Kidney epithelial cell (primary cell): ENCODE measurements around the gene PTPRF. TPM values are rescaled to one million over a fixed set of nuclear protein-coding genes. Genes with fewer than 3 reads are reported as not detected.

Experiments
- DNase-seq: peaks from one replicate; pipeline ENCODE4 v3.0.0-alpha.2; 2010; ENCODE audit warnings: low read depth
- H3K27me3 ChIP-seq: 2 replicates; pipeline ENCODE4 v1.6.0; 2011; ENCODE audit warnings: low read length; ENCODE audit not compliant: control insufficient read depth, insufficient read depth
- H3K36me3 ChIP-seq: 2 replicates; pipeline ENCODE4 v1.5.1; 2011; ENCODE audit warnings: low read length; ENCODE audit not compliant: control insufficient read depth, insufficient read depth
- H3K4me3 ChIP-seq: 2 replicates; pipeline ENCODE4 v1.5.1; 2011; ENCODE audit warnings: low read depth, mild to moderate bottlenecking, control low read depth, low read length
- CTCF ChIP-seq: IDR thresholded peaks from 2 replicates; pipeline ENCODE4 v1.5.1; 2011; ENCODE audit warnings: mild to moderate bottlenecking, moderate library complexity, low read length, control low read depth, inconsistent platforms; ENCODE audit not compliant: insufficient read depth, poor library complexity, severe bottlenecking
- total RNA-seq: library from RNA; depleted of rRNA; stranded (reverse); fragments of >200 nt; gene quantifications from 2 replicates; pipeline ENCODE4 v1.2.3, GENCODE V29; 2015

The PTPRF gene
- total RNA-seq, 1 donor from 2014 or later = 297 TPM

- no peak for DNase-seq
- Histone ChIP-seq H3K4me3 (no peak overlapping the region), H3K27me3 (no peaks in the 10 kb centered on the region), H3K36me3 (peaks cover 4% of the 10 kb centered on the region)
- TF ChIP-seq CTCF = no peak
These were observed 29.6 kb downstream of the PTPRF start for GRCh38 chr1:43560286-43560685.

GRCh38 chr1:43563876-43564539, 33.3 kb downstream of the PTPRF start:
- H3K4me3 ChIP-seq = no peak overlapping the region
- no peaks in the 10 kb centered on the region for H3K27me3 ChIP-seq
- no peaks in the 10 kb centered on the region for H3K36me3 ChIP-seq
- no peak for TF ChIP-seq CTCF
- no peak for DNase-seq

GRCh38 chr1:43564551-43565348, 34.1 kb downstream of the PTPRF start:
- H3K36me3 ChIP-seq = peaks cover 1% of the 10 kb centered on the region
- H3K27me3 ChIP-seq = no peaks in the 10 kb centered on the region
- TF ChIP-seq CTCF = no peak
- DNase-seq = no peak
- no peak overlapping the region for H3K4me3 ChIP-seq

GRCh38 chr1:43565600-43566360, 35.1 kb downstream of the PTPRF start:
- H3K27me3 ChIP-seq = no peaks in the 10 kb centered on the region
- peak overlapping the region; percentile 30 for H3K4me3 ChIP-seq
- no peak for DNase-seq
- TF ChIP-seq CTCF = no peak
- H3K36me3 ChIP-seq = peaks cover 1% of the 10 kb centered on the region

GRCh38 chr1:43566382-43567044, 35.8 kb downstream of the PTPRF start:
- Histone ChIP-seq H3K36me3 (peaks cover 1% of the 10 kb centered on the region), H3K4me3 (no peak overlapping the region), H3K27me3 (no peaks in the 10 kb centered on the region)
- no peak for DNase-seq
- no peak for TF ChIP-seq CTCF
